Activated naive CD8-positive, alpha-beta T cell (primary cell): ENCODE measurements around the gene SLC15A4.

ENCODE experiments used
- H3K27ac Mint-ChIP-seq: one replicate; pipeline ENCODE4 v1.8.0; 2021; ENCODE audit warnings: mixed read lengths
- H3K27me3 Mint-ChIP-seq: one replicate; pipeline ENCODE4 v1.8.0; 2021; ENCODE audit warnings: mixed read lengths
- H3K36me3 Mint-ChIP-seq: one replicate; pipeline ENCODE4 v1.8.0; 2021; ENCODE audit warnings: mixed read lengths
- H3K4me1 Mint-ChIP-seq: one replicate; pipeline ENCODE4 v1.8.0; 2021; ENCODE audit warnings: low read depth, mixed read lengths
- H3K4me3 Mint-ChIP-seq: one replicate; pipeline ENCODE4 v1.8.0; 2021; ENCODE audit warnings: mild to moderate bottlenecking, mixed read lengths
- H3K9me3 Mint-ChIP-seq: one replicate; pipeline ENCODE4 v1.8.0; 2021; ENCODE audit warnings: low read depth, mixed read lengths

The SLC15A4 gene

DNA sequence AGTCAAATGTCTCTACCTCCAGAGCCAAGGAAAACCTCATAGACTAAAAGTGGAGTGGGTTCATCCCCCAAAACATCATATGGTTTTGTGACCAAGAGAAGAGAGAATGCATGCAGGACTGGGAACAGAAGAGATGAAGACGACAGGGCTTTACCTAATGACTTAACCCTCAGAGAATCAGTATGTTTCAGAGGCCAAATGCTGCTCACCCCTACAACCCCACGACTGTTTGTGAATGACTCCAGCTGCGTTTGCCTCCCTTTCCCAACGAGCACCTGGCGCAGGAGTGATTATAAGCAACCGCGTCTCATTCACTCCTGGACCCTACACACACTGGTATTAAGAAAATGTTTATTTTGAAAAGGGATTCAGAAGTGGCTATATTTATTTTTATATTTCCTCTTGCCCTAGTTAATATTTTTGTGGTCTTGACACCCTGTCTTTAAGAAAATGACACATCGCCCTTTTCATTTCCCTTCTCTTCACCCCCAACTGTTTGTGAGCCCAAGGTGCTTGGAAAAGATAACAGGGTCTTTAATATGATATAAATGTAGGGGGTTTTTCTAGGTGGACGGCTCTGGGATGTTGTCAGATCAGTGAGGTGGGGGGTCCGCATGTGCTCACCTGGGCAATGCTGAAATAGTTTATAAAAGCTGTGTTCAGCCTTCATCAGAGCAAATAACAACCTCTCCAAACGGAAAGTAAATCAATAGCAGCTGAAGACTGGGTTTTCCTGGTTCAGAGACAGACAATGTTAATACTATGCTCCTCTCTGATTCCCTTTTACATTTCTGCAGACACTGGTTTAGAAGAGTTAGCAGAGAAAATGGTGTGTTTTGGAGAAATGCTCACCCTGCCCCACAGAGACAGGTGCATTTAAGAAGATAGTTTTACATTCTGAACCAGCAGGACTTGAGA is 77.7 kb downstream of the SLC15A4 start:
- H3K9me3 Mint-ChIP-seq = no peaks in the 10 kb centered on the region
- H3K36me3 Mint-ChIP-seq = no peaks in the 10 kb centered on the region
- peaks cover 4% of the 10 kb centered on the region for H3K27me3 Mint-ChIP-seq
- no peak overlapping the region for H3K4me3 Mint-ChIP-seq
- no peaks in the 10 kb centered on the region for H3K4me1 Mint-ChIP-seq
- no peak overlapping the region for H3K27ac Mint-ChIP-seq

- no peak overlapping the region for H3K27ac Mint-ChIP-seq
Observed at GRCh38 chr12:128743916-128744315, 79.8 kb downstream of the SLC15A4 start.

More at GRCh38 chr12:128743916-128744315, 79.8 kb downstream of the SLC15A4 start:
- H3K36me3 Mint-ChIP-seq = no peaks in the 10 kb centered on the region
- H3K4me3 Mint-ChIP-seq = no peak overlapping the region
- H3K9me3 Mint-ChIP-seq = peaks cover 10% of the 10 kb centered on the region
- no peaks in the 10 kb centered on the region for H3K4me1 Mint-ChIP-seq
- peaks cover 4% of the 10 kb centered on the region for H3K27me3 Mint-ChIP-seq
